ENCODE measurements around the gene CLCA4. TPM values are rescaled to one million over a fixed set of nuclear protein-coding genes. Genes with fewer than 3 reads are reported as not detected.
"Not testable (repeated sequence)": the region's sequence is repeated elsewhere in the genome, so short reads cannot be mapped to it uniquely, and the experiment has no call there.

Gene CLCA4
- total RNA-seq, 1 experiment from 2014 or later, result not detected

DNA sequence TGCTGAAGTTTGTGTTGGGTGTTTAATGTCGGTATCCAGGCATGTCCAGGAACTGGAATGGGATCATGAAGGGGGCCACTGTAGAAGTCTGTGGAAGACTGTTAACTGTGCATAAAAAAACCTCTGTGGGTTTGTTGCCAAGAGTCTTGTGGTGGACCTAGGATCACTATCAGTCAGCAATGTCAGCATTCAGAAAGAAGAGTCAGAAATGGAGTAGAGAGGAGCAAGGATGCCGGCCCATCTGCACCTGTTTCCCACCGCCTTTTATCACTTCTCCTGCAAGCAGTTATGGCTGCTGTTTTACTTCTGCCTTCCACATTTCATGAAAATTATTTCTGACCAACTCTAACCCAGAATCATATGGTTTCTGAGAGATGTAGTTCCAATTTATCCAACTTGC, 36.7 kb downstream of the CLCA4 start:
- BruUV-seq (replicated peaks), result no TSS peak
- CTCF ChIA-PET, result no interaction called here
- H3K27ac Mint-ChIP-seq (ENCODE audit: unreplicated experiment), result no peak overlapping the region
- intact Hi-C loops (cut with micrococcal nuclease; ENCODE audit: unreplicated experiment), result no loop called here
- DNase-seq, result no peak
- H3K9me3 Mint-ChIP-seq (ENCODE audit: low read depth, unreplicated experiment), result no peaks in the 10 kb centered on the region
- no peaks in the 10 kb centered on the region for H3K27me3 Mint-ChIP-seq (ENCODE audit: unreplicated experiment)
- no peak overlapping the region for H3K4me3 Mint-ChIP-seq (ENCODE audit: low read depth, unreplicated experiment)
- no peaks in the 10 kb centered on the region for H3K4me1 Mint-ChIP-seq (ENCODE audit: low read depth, unreplicated experiment)
- no peaks in the 10 kb centered on the region for H3K36me3 Mint-ChIP-seq (ENCODE audit: insufficient read depth, unreplicated experiment)
- TF ChIP-seq CTCF (IDR thresholded peaks at IDR 0.05; ENCODE audit: unreplicated experiment), result no peak

DNA sequence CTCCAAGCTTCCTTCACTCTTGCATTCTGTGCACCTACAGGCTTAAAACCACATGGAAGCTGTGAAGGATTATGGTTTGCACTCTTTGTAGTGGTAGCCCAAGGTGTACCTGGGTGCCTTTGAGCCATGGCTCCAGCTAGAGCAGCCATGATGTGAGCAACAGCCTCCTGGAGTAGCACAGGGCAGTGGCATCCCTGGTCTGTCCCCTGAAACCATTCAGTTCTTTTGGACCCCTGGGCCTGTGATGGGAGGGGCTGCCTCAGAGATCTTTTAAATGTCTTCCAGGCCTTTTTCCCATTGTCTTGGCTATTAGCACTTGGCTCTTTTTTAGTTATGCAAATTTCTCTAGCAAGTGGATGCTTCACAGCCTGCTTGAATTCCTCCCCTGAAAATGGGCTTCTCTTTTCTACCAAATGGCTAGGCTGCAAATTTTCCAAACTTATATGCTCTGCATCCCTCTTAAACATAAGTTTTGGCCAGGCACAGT, 47.4 kb downstream of the CLCA4 start:
- H3K9me3 Mint-ChIP-seq (ENCODE audit: low read depth, unreplicated experiment), result peaks cover 6% of the 10 kb centered on the region
- no peak for TF ChIP-seq CTCF (IDR thresholded peaks at IDR 0.05; ENCODE audit: unreplicated experiment)
- H3K4me3 Mint-ChIP-seq (ENCODE audit: low read depth, unreplicated experiment), result no peak overlapping the region
- no peak overlapping the region for H3K27ac Mint-ChIP-seq (ENCODE audit: unreplicated experiment)
- BruUV-seq (replicated peaks), result no TSS peak
- no peaks in the 10 kb centered on the region for H3K36me3 Mint-ChIP-seq (ENCODE audit: insufficient read depth, unreplicated experiment)
- intact Hi-C loops (cut with micrococcal nuclease; ENCODE audit: unreplicated experiment), result loop anchor here (10.0 kb wide), 1 partner anchor 80 kb away; no protein-coding TSS in a partner anchor
- CTCF ChIA-PET, result interaction anchor here (0.7 kb wide), 1 partner anchor 23 kb away, joined by 4 read pairs; no protein-coding TSS in a partner anchor
- H3K27me3 Mint-ChIP-seq (ENCODE audit: unreplicated experiment), result no peaks in the 10 kb centered on the region
- peaks cover 18% of the 10 kb centered on the region for H3K4me1 Mint-ChIP-seq (ENCODE audit: low read depth, unreplicated experiment)
- DNase-seq, result no peak

DNA sequence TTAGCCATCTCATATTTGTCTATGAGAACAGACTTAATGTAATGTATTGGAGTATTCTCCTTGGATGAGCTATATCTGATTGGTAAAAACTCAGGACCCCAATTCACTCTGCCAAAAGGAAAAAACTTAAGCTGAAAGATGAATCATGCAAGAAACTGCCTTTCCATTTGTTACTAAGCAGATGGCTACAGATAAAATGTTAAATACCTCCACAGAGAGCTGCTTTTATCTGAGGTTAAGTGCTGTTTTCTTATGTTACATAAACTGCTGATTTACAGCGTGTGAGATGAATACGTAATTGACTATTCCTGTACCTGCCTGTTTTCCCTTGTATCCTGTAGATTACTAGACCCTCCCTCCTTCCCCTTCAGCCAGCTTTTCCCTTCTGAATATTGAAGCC, 49.3 kb downstream of the CLCA4 start:
- no peak for TF ChIP-seq CTCF (IDR thresholded peaks at IDR 0.05; ENCODE audit: unreplicated experiment)
- BruUV-seq (replicated peaks), result no TSS peak
- Mint-ChIP-seq H3K36me3 (ENCODE audit: insufficient read depth, unreplicated experiment) (no peaks in the 10 kb centered on the region), H3K9me3 (ENCODE audit: low read depth, unreplicated experiment) (peaks cover 8% of the 10 kb centered on the region), H3K27me3 (ENCODE audit: unreplicated experiment) (no peaks in the 10 kb centered on the region), H3K4me1 (ENCODE audit: low read depth, unreplicated experiment) (peaks cover 7% of the 10 kb centered on the region), H3K27ac (ENCODE audit: unreplicated experiment) (no peak overlapping the region), H3K4me3 (ENCODE audit: low read depth, unreplicated experiment) (no peak overlapping the region)
- CTCF ChIA-PET, result no interaction called here
- intact Hi-C loops (cut with micrococcal nuclease; ENCODE audit: unreplicated experiment), result loop anchor here (10.0 kb wide), 1 partner anchor 81 kb away; no protein-coding TSS in a partner anchor
- no peak for DNase-seq

DNA sequence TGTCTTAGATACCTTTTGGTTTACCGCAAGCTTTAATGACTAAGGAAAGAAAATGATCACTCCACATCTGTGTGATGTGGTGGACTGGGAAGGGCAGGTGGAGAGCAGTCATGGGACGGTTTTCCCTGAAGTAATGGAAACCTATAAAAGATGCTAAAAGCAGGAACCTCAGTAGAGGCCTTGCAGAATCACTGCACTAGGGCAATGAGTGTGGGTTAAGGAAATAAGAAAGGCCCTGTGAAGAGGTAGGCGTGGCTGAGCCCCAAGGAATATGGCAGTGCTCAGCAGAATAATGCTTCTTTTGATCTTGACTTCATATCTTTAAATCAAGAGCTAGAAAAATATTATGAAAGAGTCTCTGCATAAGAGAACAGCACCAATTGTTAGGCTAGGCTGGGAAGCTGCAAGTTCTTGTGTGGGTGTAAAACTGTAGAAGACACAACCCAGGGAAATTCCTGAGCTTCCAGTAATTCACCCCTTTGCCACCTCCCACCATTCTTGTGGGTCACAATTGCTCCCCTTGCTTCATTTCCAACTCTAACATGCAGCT, 49.9 kb downstream of the CLCA4 start:
- Mint-ChIP-seq H3K27ac (ENCODE audit: unreplicated experiment) (no peak overlapping the region), H3K4me3 (ENCODE audit: low read depth, unreplicated experiment) (no peak overlapping the region), H3K4me1 (ENCODE audit: low read depth, unreplicated experiment) (peaks cover 7% of the 10 kb centered on the region), H3K27me3 (ENCODE audit: unreplicated experiment) (no peaks in the 10 kb centered on the region), H3K36me3 (ENCODE audit: insufficient read depth, unreplicated experiment) (no peaks in the 10 kb centered on the region), H3K9me3 (ENCODE audit: low read depth, unreplicated experiment) (peaks cover 9% of the 10 kb centered on the region)
- DNase-seq, result no peak
- intact Hi-C loops (cut with micrococcal nuclease; ENCODE audit: unreplicated experiment), result loop anchor here (10.0 kb wide), 1 partner anchor 82 kb away; no protein-coding TSS in a partner anchor
- no peak for TF ChIP-seq CTCF (IDR thresholded peaks at IDR 0.05; ENCODE audit: unreplicated experiment)
- BruUV-seq (replicated peaks), result no TSS peak
- CTCF ChIA-PET, result no interaction called here

- DNase-seq; H3K9me3 Mint-ChIP-seq (ENCODE audit: low read depth, unreplicated experiment); H3K4me3 Mint-ChIP-seq (ENCODE audit: low read depth, unreplicated experiment); intact Hi-C loops (cut with micrococcal nuclease; ENCODE audit: unreplicated experiment); H3K27ac Mint-ChIP-seq (ENCODE audit: unreplicated experiment); H3K36me3 Mint-ChIP-seq (ENCODE audit: insufficient read depth, unreplicated experiment); BruUV-seq (replicated peaks); H3K4me1 Mint-ChIP-seq (ENCODE audit: low read depth, unreplicated experiment); CTCF ChIA-PET; H3K27me3 Mint-ChIP-seq (ENCODE audit: unreplicated experiment): not testable (repeated sequence)
Measured at GRCh38 chr1:86606080-86606479, 59.2 kb downstream of the CLCA4 start.
